Activated CD4-positive, alpha-beta T cell treated with anti-CD3 and anti-CD28 coated beads, Interleukin-2, amount 50 U/mL, for 24 hours (primary cell): ENCODE measurements around the gene OR51E1.

Experiments
- DNase-seq, 2 donors: peaks; one replicate each; pipeline ENCODE4 v3.0.0-alpha.2; 2020; ENCODE audit warnings: low read depth in 1 of 2, low spot score in 1 of 2

Gene OR51E1

GRCh38 chr11:4647766-4648165, 4.0 kb downstream of the OR51E1 start:
- DNase-seq, result no peak

DNA sequence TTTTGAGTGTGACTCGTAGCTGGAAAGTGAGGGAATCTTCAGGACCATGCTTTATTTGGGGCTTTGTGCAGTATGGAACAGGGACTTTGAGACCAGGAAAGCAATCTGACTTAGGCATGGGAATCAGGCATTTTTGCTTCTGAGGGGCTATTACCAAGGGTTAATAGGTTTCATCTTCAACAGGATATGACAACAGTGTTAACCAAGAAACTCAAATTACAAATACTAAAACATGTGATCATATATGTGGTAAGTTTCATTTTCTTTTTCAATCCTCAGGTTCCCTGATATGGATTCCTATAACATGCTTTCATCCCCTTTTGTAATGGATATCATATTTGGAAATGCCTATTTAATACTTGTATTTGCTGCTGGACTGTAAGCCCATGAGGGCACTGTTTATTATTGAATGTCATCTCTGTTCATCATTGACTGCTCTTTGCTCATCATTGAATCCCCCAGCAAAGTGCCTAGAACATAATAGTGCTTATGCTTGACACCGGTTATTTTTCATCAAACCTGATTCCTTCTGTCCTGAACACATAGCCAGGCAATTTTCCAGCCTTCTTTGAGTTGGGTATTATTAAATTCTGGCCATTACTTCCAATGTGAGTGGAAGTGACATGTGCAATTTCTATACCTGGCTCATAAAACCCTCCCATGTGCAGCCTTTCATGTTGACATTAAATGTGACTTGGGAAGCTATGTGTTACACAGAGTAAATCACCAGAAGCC, 11.0 kb downstream of the OR51E1 start:
- DNase-seq, result no peak

- no peak for DNase-seq
These were observed 15.1 kb downstream of the OR51E1 start for GRCh38 chr11:4658629-4659445.

- DNase-seq, result no peak
These were observed 19.1 kb downstream of the OR51E1 start for GRCh38 chr11:4662876-4663275.

- DNase-seq, result no peak
These were observed 20.4 kb downstream of the OR51E1 start for GRCh38 chr11:4664183-4664582.

DNA sequence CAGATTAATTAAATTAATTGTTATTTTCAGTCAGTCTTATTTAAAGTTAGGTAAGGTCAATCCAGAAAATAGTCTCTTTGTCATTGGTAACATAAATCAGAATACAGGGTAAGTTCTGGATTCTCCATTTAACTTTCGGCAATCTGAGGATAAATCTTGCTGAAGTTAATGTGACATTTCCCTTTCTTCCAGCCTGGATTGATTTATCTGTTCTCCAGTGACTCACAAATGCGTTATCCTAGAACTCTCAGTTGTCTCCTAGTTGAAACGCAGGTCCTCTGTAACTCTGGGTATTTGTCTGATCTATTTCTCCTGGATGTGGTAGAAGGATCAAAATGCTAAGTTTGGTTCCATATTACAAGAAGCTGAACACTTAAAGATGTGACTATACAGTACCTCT, 21.0 kb downstream of the OR51E1 start:
- no peak for DNase-seq

- no peak for DNase-seq
These were observed 21.6 kb downstream of the OR51E1 start for GRCh38 chr11:4665424-4665823.

DNA sequence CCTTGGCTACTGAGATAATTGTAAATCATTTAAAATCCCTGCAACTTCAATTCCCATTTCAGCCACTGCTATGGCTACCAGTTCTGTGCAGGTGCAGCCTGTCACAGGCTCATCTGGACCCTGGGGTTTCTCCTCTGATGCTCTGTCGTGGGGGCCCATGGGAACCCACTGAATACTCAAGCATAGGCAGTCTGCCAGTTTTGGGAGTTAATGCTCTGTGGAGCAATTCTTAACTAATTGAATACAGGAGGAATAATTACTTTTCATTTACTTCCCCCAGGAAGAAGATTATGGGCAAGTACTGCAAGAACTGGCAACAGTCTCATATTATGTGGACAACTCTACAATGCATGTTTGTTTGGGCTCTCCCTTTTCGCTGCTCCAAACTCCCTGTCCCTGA, 28.0 kb downstream of the OR51E1 start:
- DNase-seq, result no peak

DNA sequence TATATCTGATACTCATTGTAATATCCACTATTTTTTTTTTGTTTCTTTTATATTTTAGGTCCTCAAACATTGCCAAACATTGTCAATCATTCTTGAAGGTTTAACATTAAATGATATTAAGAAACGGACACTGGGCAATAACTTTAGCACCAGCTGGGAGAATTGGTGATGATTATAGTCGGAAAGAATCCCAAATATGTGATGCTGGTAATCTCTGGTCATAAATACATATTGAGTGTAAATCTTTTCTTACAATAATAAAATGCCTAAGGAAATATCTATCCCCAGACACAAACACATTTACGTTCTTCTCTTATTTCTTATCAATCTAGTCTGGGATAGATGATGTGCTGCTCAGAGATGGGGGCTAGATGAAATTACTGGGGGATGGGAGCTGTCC, 28.7 kb downstream of the OR51E1 start:
- no peak for DNase-seq

- no peak for DNase-seq
These were observed 30.0 kb downstream of the OR51E1 start for GRCh38 chr11:4673781-4674180.

- DNase-seq, result no peak
These were observed 34.2 kb downstream of the OR51E1 start for GRCh38 chr11:4677948-4678347.

GRCh38 chr11:4680341-4680740, 36.6 kb downstream of the OR51E1 start:
- DNase-seq, result no peak

DNA sequence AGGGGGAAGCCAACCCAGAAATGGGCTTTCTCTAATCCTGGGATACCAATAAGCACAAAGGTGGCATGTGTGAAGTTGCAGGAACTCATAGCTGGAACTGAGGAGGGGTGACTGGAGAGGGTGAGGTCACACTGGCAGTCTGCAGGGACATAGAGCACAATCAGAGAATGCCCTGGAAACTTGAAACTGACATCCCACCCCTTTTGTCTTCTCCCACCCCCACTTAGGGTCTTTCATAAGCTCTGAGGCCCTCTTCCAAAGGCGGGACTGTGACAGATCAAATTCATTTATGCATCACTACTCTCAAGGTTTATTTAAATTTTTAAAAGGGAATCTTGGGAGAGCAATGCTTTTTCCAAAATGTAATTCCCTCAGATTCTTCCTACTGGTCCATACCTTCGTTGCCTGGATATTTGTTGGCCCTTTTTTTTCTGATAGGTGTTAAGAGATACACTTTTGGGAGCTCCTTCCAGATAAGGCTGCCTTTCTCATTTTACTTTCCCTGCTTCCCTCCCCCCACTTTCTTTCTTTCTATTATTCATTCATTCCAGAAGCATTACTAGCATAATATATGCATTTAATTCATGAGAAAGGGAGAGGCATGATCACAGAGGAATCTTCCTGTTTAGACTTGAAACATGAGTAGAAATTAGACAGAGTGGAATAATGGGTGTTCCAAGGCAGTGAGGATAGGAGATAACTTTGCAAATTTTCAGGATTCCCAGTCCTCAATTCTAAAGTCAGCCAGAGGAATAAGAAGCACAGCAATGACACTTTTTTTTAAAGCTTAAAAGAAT, 39.0 kb downstream of the OR51E1 start:
- DNase-seq, result no peak

DNA sequence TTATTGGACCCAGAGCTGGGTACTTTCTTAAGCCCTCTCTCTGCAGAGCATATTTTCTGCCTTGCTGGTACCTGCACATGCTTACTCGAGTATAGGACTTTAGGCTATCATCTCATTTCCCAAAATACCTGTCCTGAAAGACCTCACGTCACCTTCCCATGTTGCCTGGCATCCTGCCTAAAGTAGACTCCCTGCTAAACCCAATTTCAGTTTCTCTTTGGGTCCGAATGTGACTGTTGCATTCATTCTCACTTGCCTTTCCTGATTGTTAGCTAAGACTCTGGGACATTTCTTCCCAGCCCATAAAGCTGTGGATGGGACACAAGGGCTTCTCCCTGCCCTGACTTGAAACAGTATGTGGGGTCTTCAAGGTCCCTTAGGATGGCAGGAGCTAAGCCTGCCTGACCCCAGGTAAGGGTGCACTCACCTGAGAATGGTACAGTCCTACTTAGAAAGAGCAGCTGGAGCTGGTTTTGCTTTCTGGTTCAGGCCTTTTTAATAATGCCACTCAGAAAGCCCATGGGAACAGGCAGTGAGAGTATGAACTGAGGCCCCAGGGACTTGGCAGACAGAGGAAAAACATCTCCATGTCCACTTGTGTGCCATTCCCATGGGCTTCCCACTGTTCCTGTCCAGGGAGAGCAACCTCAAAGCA, 41.0 kb downstream of the OR51E1 start:
- DNase-seq, result no peak

DNA sequence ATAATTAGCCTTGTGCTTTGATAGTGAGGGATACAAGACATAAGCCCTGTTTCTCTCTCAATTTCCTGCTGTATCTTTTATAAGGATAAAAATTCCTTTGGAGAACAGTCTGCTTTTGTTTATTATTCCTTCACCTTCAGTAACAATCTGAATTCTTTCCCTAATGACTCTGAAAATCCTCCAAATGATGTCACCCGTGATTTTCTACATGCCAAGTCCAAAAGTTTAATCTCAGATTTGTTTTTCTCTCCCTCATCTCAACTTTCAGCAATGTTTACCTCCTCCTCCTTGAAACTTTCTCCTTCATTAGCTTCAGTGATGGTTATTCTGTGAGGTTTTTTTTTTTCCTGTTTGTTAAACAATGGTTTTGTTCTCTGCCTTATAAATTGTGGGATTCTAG, 51.7 kb downstream of the OR51E1 start:
- DNase-seq, result no peak

DNA sequence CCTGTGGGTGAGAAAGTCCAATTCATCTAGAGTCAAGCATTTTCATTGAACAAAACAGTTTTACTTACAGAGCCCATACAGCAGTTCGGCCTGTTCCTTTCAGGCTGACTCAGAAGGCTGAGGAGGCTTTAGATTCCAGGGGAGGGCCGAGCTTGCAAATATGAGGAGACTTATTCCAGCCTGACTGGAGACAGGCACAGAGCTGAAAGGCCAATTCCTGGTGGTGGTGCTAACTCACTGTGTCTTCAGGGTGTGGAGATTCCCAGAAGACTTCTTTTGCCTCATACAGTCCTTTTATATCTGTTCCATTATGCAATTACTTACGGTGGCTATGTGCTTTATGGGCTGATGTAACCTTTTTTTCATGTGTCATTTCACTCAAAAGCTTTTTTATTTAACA, 53.8 kb downstream of the OR51E1 start, which contains the start of gene OR51E2:
Gene OR51E2 (minus strand): TSS at position 269 of the 400 bp plus-strand sequence. CDS start 15,142 bp downstream, outside the sequence.
- no peak for DNase-seq

DNA sequence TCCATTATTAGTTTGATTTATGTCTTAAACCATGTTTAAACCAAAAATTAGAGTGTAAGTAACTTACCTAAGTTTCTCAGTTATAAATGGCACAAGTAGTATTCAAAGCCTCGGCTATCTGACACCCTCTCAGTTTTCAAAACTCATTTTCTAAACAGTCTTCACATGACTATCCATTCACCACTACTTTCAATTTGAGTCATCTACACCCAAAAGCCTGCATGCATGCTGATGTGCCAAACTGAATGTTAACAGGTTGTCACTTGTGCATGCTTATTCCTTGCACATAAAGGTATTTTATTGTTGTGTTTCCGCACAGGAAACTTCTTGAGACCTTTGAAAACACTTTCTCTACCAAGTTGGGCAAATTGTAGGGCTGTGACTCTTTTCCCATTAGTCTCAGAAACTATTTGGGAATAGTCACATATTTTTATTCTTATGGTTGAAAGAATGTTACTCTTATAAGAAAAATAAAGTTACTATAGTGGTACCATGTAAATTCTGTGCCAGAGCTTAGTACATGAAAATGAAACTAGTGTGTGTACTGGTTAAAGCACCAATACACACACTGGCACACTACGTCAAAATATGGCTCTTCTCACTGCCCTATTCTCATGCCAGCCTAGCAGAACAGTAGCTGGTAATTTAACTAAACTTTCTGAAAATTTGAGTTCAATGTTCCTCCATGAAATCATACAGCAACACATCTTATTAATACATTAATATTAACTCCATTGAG, 56.1 kb downstream of the OR51E1 start:
- no peak for DNase-seq

GRCh38 chr11:4700436-4700820, 56.6 kb downstream of the OR51E1 start:
- DNase-seq, result no peak

DNA sequence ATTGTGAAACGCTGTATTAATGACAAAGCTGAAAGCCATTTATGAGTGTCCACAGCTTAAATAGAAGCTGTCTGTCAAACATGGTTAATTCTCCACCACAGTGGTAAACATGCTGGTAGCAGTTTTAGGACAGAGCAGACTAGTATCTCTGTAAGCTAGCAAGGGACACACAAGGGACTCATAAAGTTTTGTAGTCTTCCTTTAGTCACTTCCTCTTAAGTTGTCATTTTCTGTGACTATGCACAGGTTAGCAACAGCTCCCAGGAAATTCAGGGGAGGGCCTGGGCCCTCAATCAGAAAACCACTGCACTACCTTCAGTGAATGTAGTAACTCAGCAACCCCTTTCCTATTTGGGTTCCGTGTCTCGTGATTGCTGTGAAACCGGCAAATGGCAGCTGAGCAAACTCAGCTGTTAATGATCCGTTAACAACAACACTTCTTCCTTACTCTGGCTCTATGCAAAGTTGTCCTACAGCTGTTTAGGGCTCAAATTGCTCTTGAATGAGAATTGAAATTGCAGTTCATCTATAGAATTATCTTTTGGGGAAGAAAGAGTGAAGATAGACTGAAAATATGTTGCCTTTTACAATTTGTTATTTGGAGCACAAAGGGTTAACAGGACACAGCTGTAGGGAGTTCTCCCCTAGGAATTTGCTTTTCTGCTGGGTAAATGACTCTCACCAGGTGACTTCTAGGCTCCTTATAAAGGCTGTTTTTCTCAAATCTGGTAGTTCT, 60.4 kb downstream of the OR51E1 start, which contains the start of gene MMP26:
Gene MMP26 (plus strand): TSS at position 731 of the 736 bp plus-strand sequence.
- no peak for DNase-seq
